Kidney epithelial cell (primary cell): Measurements from ENCODE around the gene GAB2. TPM values are rescaled to one million over a fixed set of nuclear protein-coding genes. Genes with fewer than 3 reads are reported as not detected.
A peak's percentile ranks its signal among the peaks of the same experiment; 100 is the strongest.
"Not testable (repeated sequence)": the region's sequence is repeated elsewhere in the genome, so short reads cannot be mapped to it uniquely, and the experiment has no call there.

ENCODE experiments used
- DNase-seq: peaks from one replicate; pipeline ENCODE4 v3.0.0-alpha.2; 2010; ENCODE audit warnings: low read depth
- H3K27me3 ChIP-seq: 2 replicates; pipeline ENCODE4 v1.6.0; 2011; ENCODE audit warnings: low read length; ENCODE audit not compliant: control insufficient read depth, insufficient read depth
- H3K36me3 ChIP-seq: 2 replicates; pipeline ENCODE4 v1.5.1; 2011; ENCODE audit warnings: low read length; ENCODE audit not compliant: control insufficient read depth, insufficient read depth
- H3K4me3 ChIP-seq: 2 replicates; pipeline ENCODE4 v1.5.1; 2011; ENCODE audit warnings: low read depth, mild to moderate bottlenecking, control low read depth, low read length
- total RNA-seq: library from RNA; depleted of rRNA; stranded (reverse); fragments of >200 nt; gene quantifications from 2 replicates; pipeline ENCODE4 v1.2.3, GENCODE V29; 2015
- TF ChIP-seq, protein P1 (sequence below): IDR thresholded peaks from 2 replicates; pipeline ENCODE4 v1.5.1; 2011; ENCODE audit warnings: mild to moderate bottlenecking, moderate library complexity, low read length, control low read depth, inconsistent platforms; ENCODE audit not compliant: insufficient read depth, poor library complexity, severe bottlenecking

Gene GAB2
- total RNA-seq, 1 donor from 2014 or later: 13.1 TPM

DNA sequence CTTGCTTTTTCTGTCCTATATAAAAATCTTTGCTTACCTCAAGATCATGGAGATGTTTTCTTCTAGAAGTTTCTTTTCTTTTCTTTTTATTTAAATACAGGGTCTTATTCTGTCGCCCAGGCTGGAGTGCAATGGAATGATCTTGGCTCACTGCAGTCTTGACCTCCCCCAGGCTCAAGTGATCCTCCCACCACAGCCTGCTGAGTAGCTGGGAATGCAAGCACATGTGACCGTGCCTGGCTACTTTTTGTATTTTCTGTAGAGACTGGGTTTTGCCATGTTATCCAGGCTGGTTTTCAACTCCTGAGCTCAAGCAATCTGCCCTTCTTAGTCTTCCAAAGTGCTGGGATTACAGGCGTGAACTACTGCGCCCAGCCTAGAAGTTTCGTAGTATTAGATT is 183.6 kb downstream of the GAB2 start:
- TF ChIP-seq, protein P1, sequence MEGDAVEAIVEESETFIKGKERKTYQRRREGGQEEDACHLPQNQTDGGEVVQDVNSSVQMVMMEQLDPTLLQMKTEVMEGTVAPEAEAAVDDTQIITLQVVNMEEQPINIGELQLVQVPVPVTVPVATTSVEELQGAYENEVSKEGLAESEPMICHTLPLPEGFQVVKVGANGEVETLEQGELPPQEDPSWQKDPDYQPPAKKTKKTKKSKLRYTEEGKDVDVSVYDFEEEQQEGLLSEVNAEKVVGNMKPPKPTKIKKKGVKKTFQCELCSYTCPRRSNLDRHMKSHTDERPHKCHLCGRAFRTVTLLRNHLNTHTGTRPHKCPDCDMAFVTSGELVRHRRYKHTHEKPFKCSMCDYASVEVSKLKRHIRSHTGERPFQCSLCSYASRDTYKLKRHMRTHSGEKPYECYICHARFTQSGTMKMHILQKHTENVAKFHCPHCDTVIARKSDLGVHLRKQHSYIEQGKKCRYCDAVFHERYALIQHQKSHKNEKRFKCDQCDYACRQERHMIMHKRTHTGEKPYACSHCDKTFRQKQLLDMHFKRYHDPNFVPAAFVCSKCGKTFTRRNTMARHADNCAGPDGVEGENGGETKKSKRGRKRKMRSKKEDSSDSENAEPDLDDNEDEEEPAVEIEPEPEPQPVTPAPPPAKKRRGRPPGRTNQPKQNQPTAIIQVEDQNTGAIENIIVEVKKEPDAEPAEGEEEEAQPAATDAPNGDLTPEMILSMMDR: no peak
- H3K27me3 ChIP-seq: no peaks in the 10 kb centered on the region
- no peak for DNase-seq
- no peaks in the 10 kb centered on the region for H3K36me3 ChIP-seq
- H3K4me3 ChIP-seq: no peak overlapping the region

DNA sequence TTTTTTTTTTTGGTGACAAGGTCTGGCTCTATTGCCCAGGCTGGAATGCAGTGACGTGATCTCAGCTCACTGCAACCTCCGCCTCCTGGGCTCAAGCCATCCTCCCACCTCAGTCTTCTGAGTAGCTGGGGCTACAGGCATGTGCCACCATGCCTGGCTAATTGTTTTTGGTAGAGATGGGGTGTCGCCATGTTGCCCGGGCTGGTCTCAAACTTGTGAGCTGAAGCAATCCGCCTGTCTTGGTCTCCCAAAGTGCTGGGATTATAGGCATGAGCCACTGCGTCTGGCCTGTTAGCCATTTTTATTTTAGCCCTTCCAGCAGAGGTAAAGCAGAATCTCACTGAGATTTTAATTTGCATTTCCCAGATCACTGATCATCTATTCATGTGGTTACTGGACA is 184.6 kb downstream of the GAB2 start:
- H3K4me3 ChIP-seq, H3K36me3 ChIP-seq, DNase-seq, H3K27me3 ChIP-seq: not testable (repeated sequence)

DNA sequence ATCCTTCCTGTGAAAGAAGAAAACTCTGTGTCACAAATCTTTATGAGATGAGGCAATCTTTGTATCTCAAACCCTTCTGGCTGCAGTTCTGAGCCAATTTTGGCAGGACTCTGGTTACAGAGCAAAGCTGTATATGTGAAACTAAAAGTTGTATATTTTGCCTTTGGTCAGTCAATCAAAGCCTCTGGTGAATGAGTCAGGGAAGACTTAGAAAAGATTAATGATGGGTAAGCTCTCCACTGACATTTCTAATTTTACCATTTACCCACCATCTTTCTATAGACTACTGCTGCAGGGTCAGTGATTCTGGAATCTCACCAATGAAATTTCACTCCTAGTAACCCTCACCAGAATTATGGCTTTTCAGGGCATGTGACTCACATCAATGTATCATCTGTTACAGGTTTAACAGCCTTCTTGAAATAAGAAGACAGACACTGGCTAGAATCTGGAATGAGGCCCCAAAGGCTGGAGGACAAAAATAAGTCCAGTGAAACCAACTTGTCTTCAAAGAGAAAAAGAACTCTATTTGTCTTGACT is 185.6 kb downstream of the GAB2 start:
- DNase-seq: no peak
- no peaks in the 10 kb centered on the region for H3K27me3 ChIP-seq
- TF ChIP-seq, protein P1: no peak
- H3K36me3 ChIP-seq: no peaks in the 10 kb centered on the region
- no peak overlapping the region for H3K4me3 ChIP-seq

DNA sequence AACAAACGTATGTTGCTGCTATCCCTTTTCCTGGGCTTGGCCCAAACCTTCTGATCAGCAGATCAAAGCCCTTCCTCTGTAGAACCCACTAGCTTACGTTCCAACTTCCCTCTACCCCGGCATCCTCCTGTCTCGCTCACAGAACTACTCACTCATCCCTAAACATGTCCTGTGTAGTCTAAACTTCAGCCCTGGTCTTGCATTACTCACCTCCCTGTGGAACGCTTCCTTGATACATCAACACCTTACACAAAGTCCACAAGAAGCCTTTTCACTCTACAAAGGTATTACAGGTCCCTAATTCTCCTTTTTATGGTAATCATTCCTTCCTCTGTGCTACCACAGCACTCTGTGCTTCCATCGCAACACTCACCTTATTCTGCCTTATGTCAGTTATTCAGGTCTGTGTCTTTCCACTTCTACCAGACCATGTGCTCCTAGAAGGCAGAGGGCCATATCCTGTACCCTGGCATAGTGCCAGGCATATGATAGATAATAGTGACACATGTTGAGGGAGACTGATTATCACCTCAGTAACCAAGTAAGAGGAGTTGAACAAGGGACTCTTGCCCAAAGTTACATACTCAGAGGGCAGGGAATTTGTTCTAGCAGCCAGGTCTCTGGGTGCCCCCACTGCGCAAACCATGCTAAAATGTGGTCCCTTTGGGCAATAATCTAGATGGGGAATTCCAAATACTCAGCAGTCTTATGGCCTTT is 187.3 kb downstream of the GAB2 start:
- H3K4me3 ChIP-seq: no peak overlapping the region
- TF ChIP-seq, protein P1: no peak
- DNase-seq: no peak
- H3K36me3 ChIP-seq: no peaks in the 10 kb centered on the region
- no peaks in the 10 kb centered on the region for H3K27me3 ChIP-seq

DNA sequence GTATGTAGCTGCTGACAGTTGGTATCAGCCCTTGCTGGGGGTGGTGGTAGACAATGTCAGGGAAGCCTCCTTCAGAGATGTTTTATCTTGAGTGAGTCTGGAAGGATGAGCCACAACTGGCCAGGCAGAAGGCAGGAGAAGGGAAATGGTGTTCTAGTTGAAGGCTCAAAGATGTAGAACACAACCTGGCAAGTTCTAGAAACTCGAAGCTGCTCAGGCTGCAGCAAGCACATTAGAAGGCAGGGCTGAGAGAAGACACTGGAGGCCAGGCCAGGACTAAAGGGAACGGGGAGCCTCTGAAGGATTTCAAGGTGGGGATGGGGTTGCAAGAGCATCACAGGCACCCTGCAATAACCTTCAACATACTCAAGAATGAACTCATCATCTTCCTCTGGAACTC is 188.5 kb downstream of the GAB2 start:
- TF ChIP-seq, protein P1: no peak
- Histone ChIP-seq H3K36me3 (peaks cover 2% of the 10 kb centered on the region), H3K27me3 (no peaks in the 10 kb centered on the region), H3K4me3 (no peak overlapping the region)
- no peak for DNase-seq

DNA sequence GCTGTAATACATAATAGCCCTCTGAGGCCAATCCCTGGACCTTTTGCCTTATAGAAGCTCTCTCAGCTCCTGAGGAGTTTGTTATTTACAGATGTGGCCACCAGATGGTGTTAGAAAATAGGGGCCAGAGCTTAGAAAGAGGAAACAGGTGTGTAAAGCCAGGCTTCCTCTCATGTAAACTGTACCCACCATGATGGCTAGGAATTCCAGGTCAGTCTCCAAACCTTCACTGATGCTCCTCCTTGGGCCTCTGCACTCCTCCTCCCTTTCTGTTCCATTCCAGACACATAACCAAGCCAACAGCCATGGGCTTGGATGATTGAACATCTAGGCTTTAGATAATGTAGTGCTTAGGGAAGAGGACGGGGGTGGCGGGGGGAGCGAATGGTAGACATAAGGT is 189.2 kb downstream of the GAB2 start:
- no peak for DNase-seq

More for the DNA sequence above, 189.2 kb downstream of the GAB2 start:
- H3K27me3 ChIP-seq: no peaks in the 10 kb centered on the region
- H3K36me3 ChIP-seq: peaks cover 2% of the 10 kb centered on the region
- TF ChIP-seq, protein P1: peak; percentile 58
- H3K4me3 ChIP-seq: no peak overlapping the region
